Measurements from ENCODE around the gene GRPR.

GRPR gene

DNA sequence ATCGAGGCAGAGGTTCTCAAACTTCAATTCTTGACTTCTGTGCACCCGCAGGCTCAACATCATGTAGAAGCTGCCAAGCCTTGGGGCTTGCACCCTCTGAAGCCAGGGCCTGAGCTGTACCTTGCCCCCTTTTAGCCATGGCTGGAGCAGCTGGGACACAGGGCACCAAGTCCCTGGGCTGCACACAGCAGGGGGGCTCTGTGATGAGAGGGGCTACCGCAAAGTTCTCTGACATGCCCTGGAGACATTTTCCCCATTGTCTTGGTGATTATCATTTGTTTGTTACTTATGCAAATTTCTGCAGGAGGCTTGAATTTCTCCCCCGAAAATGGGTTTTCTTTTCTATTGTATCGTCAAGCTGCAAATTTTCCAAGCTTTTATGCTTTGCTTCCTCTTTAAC, 39.0 kb downstream of the GRPR start:
- Histone ChIP-seq H3K27ac (ENCODE audit: low read depth, low read length) (no peak overlapping the region), H3K23ac (ENCODE audit: low read length) (no peak overlapping the region), H3K14ac (ENCODE audit: low read length) (no peak overlapping the region), H3K9me3 (ENCODE audit: insufficient read depth, low read depth, low read length) (no peaks in the 10 kb centered on the region), H4K91ac (ENCODE audit: low read depth, low read length) (no peak overlapping the region), H3K79me1 (ENCODE audit: low read length) (peaks cover 4% of the 10 kb centered on the region), H3K18ac (ENCODE audit: low read length) (no peak overlapping the region), H3K4me2 (ENCODE audit: low read length) (no peak overlapping the region), H3K79me2 (ENCODE audit: control insufficient read depth, insufficient read depth, low read length, poor library complexity) (no peaks in the 10 kb centered on the region), H2AFZ (ENCODE audit: insufficient read depth, low read length, poor library complexity) (no peak overlapping the region), H2BK5ac (ENCODE audit: low read depth, low read length, poor library complexity) (no peak overlapping the region), H3K27me3 (ENCODE audit: insufficient read depth, low read length) (no peaks in the 10 kb centered on the region), H3K9ac (ENCODE audit: low read length) (no peak overlapping the region), H3K36me3 (ENCODE audit: control insufficient read depth in 1 of 2, insufficient read depth in 2 of 2, low read length in 2 of 2) (no peaks in the 10 kb centered on the region), H4K12ac (ENCODE audit: low read depth, low read length) (no peak overlapping the region), H2AK5ac (ENCODE audit: low read length) (no peak overlapping the region), H4K8ac (ENCODE audit: low read depth, low read length) (no peak overlapping the region), H3K4me3 (ENCODE audit: low read depth, low read length) (no peak overlapping the region), H2BK12ac (ENCODE audit: low read length) (no peak overlapping the region), H3K4ac (ENCODE audit: low read depth, low read length) (no peak overlapping the region), H2BK120ac (ENCODE audit: insufficient read depth, low read length, poor library complexity) (no peak overlapping the region), H3K4me1 (ENCODE audit: control insufficient read depth in 1 of 2, insufficient read depth in 2 of 2, low read length in 2 of 2) (peaks cover 6 to 8% of the 10 kb centered on the region in 2 experiments)
- DNase-seq, result no peak
- no CpG with 5 or more reads among the region's 5 CpGs for WGBS (ENCODE audit: extremely low coverage, insufficient coverage, insufficient read length)

DNA sequence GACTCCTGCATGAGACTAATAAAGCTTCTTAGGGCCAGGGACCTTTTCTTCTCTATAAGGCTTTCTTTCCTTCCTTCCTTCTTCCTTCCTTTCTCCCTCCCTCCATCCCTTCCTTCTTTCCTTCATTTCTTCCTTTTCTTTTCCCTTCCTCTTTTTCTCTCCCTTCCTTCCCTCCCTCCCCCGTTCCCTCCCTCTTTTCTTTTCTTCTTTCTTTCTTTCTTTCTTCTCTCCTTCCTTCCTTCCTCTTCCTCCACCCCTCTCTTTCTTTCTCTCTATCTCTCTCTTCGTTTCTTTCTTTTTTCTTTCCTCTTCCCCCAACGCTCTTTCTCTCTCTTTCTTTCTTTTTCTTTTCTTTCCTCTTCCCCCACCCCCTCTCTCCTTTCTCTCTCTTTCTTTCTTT, 41.4 kb downstream of the GRPR start:
- Histone ChIP-seq H3K9me3 (ENCODE audit: insufficient read depth, low read depth, low read length) (no peaks in the 10 kb centered on the region), H3K79me2 (ENCODE audit: control insufficient read depth, insufficient read depth, low read length, poor library complexity) (no peaks in the 10 kb centered on the region), H3K4me2 (ENCODE audit: low read length) (no peak overlapping the region), H3K23ac (ENCODE audit: low read length) (no peak overlapping the region), H2AK5ac (ENCODE audit: low read length) (no peak overlapping the region), H4K12ac (ENCODE audit: low read depth, low read length) (no peak overlapping the region), H2BK120ac (ENCODE audit: insufficient read depth, low read length, poor library complexity) (no peak overlapping the region), H3K4me3 (ENCODE audit: low read depth, low read length) (no peak overlapping the region), H4K91ac (ENCODE audit: low read depth, low read length) (no peak overlapping the region), H2BK12ac (ENCODE audit: low read length) (no peak overlapping the region), H3K79me1 (ENCODE audit: low read length) (peaks cover 4% of the 10 kb centered on the region), H3K14ac (ENCODE audit: low read length) (no peak overlapping the region), H4K8ac (ENCODE audit: low read depth, low read length) (no peak overlapping the region), H2AFZ (ENCODE audit: insufficient read depth, low read length, poor library complexity) (no peak overlapping the region), H3K4ac (ENCODE audit: low read depth, low read length) (no peak overlapping the region), H3K9ac (ENCODE audit: low read length) (no peak overlapping the region), H3K36me3 (ENCODE audit: control insufficient read depth in 1 of 2, insufficient read depth in 2 of 2, low read length in 2 of 2) (no peaks in the 10 kb centered on the region), H3K27me3 (ENCODE audit: insufficient read depth, low read length) (no peaks in the 10 kb centered on the region), H3K4me1 (ENCODE audit: control insufficient read depth in 1 of 2, insufficient read depth in 2 of 2, low read length in 2 of 2) (peaks cover 6 to 8% of the 10 kb centered on the region in 2 experiments), H3K18ac (ENCODE audit: low read length) (no peak overlapping the region), H2BK5ac (ENCODE audit: low read depth, low read length, poor library complexity) (no peak overlapping the region), H3K27ac (ENCODE audit: low read depth, low read length) (no peak overlapping the region)
- DNase-seq, result no peak
- WGBS (ENCODE audit: extremely low coverage, insufficient coverage, insufficient read length), result 100% methylated on average over 2 of the region's 3 CpGs

DNA sequence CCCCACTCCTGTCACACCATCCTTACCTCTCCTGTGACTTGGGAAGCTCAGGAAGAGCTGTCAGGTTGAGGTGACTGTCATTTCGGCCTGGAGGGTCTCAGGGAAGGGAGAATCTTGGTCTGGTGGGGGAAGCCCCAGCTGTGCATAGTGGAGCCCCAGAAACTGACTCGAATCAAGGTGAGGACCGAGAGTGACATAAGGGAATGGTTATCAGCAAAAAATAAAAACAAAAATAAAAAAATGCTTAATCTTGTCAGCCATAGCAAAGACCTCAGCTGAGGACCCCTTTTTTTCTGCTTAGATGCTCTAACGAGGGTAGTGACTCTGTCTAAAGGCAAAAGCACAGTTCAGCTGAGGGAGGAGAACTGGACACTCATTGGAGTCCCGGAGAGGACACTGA, 43.8 kb downstream of the GRPR start, which contains the start of gene MAGEB17:
MAGEB17 (plus strand) TSS at position 301 of the 400 bp plus-strand sequence. CDS start 2,902 bp downstream, outside the sequence.
- Histone ChIP-seq H3K23ac (ENCODE audit: low read length) (no peak within 1 kb of the TSS), H3K18ac (ENCODE audit: low read length) (no peak within 1 kb of the TSS), H4K12ac (ENCODE audit: low read depth, low read length) (no peak within 1 kb of the TSS), H3K4me1 (ENCODE audit: control insufficient read depth in 1 of 2, insufficient read depth in 2 of 2, low read length in 2 of 2) (no peaks in the 10 kb centered on the region), H2AFZ (ENCODE audit: insufficient read depth, low read length, poor library complexity) (no peak within 1 kb of the TSS), H2AK5ac (ENCODE audit: low read length) (no peak within 1 kb of the TSS), H3K4me2 (ENCODE audit: low read length) (no peak within 1 kb of the TSS), H3K36me3 (ENCODE audit: control insufficient read depth in 1 of 2, insufficient read depth in 2 of 2, low read length in 2 of 2) (no peaks in the 10 kb centered on the region), H3K9ac (ENCODE audit: low read length) (no peak within 1 kb of the TSS), H3K27me3 (ENCODE audit: insufficient read depth, low read length) (no peaks in the 10 kb centered on the region), H3K79me2 (ENCODE audit: control insufficient read depth, insufficient read depth, low read length, poor library complexity) (no peaks in the 10 kb centered on the region), H3K4me3 (ENCODE audit: low read depth, low read length) (no peak within 1 kb of the TSS), H2BK5ac (ENCODE audit: low read depth, low read length, poor library complexity) (no peak within 1 kb of the TSS), H2BK120ac (ENCODE audit: insufficient read depth, low read length, poor library complexity) (no peak within 1 kb of the TSS), H3K9me3 (ENCODE audit: insufficient read depth, low read depth, low read length) (no peaks in the 10 kb centered on the region), H3K14ac (ENCODE audit: low read length) (no peak within 1 kb of the TSS), H4K91ac (ENCODE audit: low read depth, low read length) (no peak within 1 kb of the TSS), H4K8ac (ENCODE audit: low read depth, low read length) (no peak within 1 kb of the TSS), H3K27ac (ENCODE audit: low read depth, low read length) (no peak within 1 kb of the TSS), H3K79me1 (ENCODE audit: low read length) (no peaks in the 10 kb centered on the region), H3K4ac (ENCODE audit: low read depth, low read length) (no peak within 1 kb of the TSS), H2BK12ac (ENCODE audit: low read length) (no peak within 1 kb of the TSS)
- no CpG with 5 or more reads among the region's 5 CpGs for WGBS (ENCODE audit: extremely low coverage, insufficient coverage, insufficient read length)
- DNase-seq, result no peak

DNA sequence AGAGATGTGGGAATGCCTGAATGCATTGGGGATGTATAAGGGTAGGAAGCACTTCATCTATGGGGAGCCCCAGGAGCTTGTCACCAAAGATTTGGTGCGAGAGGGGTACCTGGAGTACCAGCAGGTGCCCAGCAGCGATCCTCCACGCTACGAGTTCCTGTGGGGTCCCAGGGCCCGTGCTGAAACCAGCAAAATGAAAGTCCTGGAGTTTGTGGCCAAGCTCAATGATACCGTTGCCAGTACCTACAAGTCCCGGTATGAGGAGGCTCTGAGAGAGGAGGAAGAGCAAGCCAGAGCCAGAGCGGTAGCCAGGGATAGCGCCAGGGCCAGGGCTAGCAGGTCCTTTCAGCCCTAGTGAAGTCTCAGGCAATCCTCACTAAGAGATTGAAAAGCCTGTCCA, 47.7 kb downstream of the GRPR start:
- Histone ChIP-seq H2BK12ac (ENCODE audit: low read length) (no peak overlapping the region), H4K91ac (ENCODE audit: low read depth, low read length) (no peak overlapping the region), H3K23ac (ENCODE audit: low read length) (no peak overlapping the region), H3K4me2 (ENCODE audit: low read length) (no peak overlapping the region), H3K36me3 (ENCODE audit: control insufficient read depth in 1 of 2, insufficient read depth in 2 of 2, low read length in 2 of 2) (no peaks in the 10 kb centered on the region), H2BK120ac (ENCODE audit: insufficient read depth, low read length, poor library complexity) (no peak overlapping the region), H3K79me2 (ENCODE audit: control insufficient read depth, insufficient read depth, low read length, poor library complexity) (no peaks in the 10 kb centered on the region), H2AFZ (ENCODE audit: insufficient read depth, low read length, poor library complexity) (no peak overlapping the region), H3K27me3 (ENCODE audit: insufficient read depth, low read length) (no peaks in the 10 kb centered on the region), H3K79me1 (ENCODE audit: low read length) (no peaks in the 10 kb centered on the region), H4K8ac (ENCODE audit: low read depth, low read length) (no peak overlapping the region), H4K12ac (ENCODE audit: low read depth, low read length) (no peak overlapping the region), H3K4me1 (ENCODE audit: control insufficient read depth in 1 of 2, insufficient read depth in 2 of 2, low read length in 2 of 2) (no peaks in the 10 kb centered on the region), H3K14ac (ENCODE audit: low read length) (no peak overlapping the region), H2AK5ac (ENCODE audit: low read length) (no peak overlapping the region), H3K27ac (ENCODE audit: low read depth, low read length) (no peak overlapping the region), H3K9me3 (ENCODE audit: insufficient read depth, low read depth, low read length) (no peaks in the 10 kb centered on the region), H3K18ac (ENCODE audit: low read length) (no peak overlapping the region), H3K4me3 (ENCODE audit: low read depth, low read length) (no peak overlapping the region), H2BK5ac (ENCODE audit: low read depth, low read length, poor library complexity) (no peak overlapping the region), H3K4ac (ENCODE audit: low read depth, low read length) (no peak overlapping the region), H3K9ac (ENCODE audit: low read length) (no peak overlapping the region)
- WGBS (ENCODE audit: extremely low coverage, insufficient coverage, insufficient read length), result no CpG with 5 or more reads among the region's 9 CpGs
- DNase-seq, result no peak

Measured in trophoblast cell (in vitro differentiated cells and primary cell).